GM23248 (cell line): ENCODE measurements around the gene SV2B. TPM values are rescaled to one million over a fixed set of nuclear protein-coding genes. Genes with fewer than 3 reads are reported as not detected.

Source experiments
- DNase-seq: peaks from one replicate; pipeline ENCODE4 v3.0.0-alpha.2; 2015
- H2AFZ ChIP-seq: fragments of 200-600 bp; sonication (generic); 2 replicates; pipeline ENCODE4 v1.6.1; 2016; ENCODE audit warnings: antibody characterized with exemption
- H3F3A ChIP-seq: fragments of 200-600 bp; sonication (generic); 2 replicates; pipeline ENCODE4 v1.6.1; 2016; ENCODE audit warnings: mild to moderate bottlenecking, antibody characterized with exemption, mixed run types; ENCODE audit not compliant: insufficient read depth
- H3K27ac ChIP-seq: fragments of 200-600 bp; sonication (generic); 2 replicates; pipeline ENCODE4 v1.5.1; 2016; ENCODE audit warnings: mild to moderate bottlenecking
- H3K27me3 ChIP-seq: fragments of 200-600 bp; sonication (generic); replicated peaks from 2 replicates; pipeline ENCODE4 v1.6.1; 2016; ENCODE audit warnings: mild to moderate bottlenecking; ENCODE audit not compliant: insufficient read depth
- H3K36me3 ChIP-seq: fragments of 200-600 bp; sonication (generic); 2 replicates; pipeline ENCODE4 v1.6.1; 2016; ENCODE audit warnings: low read depth, mild to moderate bottlenecking
- H3K4me1 ChIP-seq: fragments of 200-600 bp; sonication (generic); 2 replicates; pipeline ENCODE4 v1.6.1; 2016; ENCODE audit warnings: mild to moderate bottlenecking; ENCODE audit not compliant: insufficient read depth
- H3K4me2 ChIP-seq: fragments of 200-600 bp; sonication (generic); one replicate; pipeline ENCODE4 v1.6.1; 2016; ENCODE audit warnings: mild to moderate bottlenecking; ENCODE audit not compliant: unreplicated experiment
- H3K4me3 ChIP-seq: fragments of 200-600 bp; sonication (generic); 2 replicates; pipeline ENCODE4 v1.5.1; 2016; ENCODE audit warnings: mild to moderate bottlenecking
- H3K79me2 ChIP-seq: fragments of 200-600 bp; sonication (generic); 2 replicates; pipeline ENCODE4 v1.6.1; 2016; ENCODE audit warnings: mild to moderate bottlenecking; ENCODE audit not compliant: insufficient read depth
- H3K9ac ChIP-seq: fragments of 200-600 bp; sonication (generic); 2 replicates; pipeline ENCODE4 v1.6.1; 2016; ENCODE audit warnings: mild to moderate bottlenecking
- H3K9me2 ChIP-seq: fragments of 200-600 bp; sonication (generic); 2 replicates; pipeline ENCODE4 v1.6.1; 2016; ENCODE audit warnings: mixed run types, mild to moderate bottlenecking, moderate library complexity; ENCODE audit not compliant: insufficient read depth
- H3K9me3 ChIP-seq: fragments of 200-600 bp; sonication (generic); one replicate; pipeline ENCODE4 v1.6.1; 2017; ENCODE audit warnings: low read depth
- H4K20me1 ChIP-seq: fragments of 200-600 bp; sonication (generic); 2 replicates; pipeline ENCODE4 v1.6.0; 2016; ENCODE audit not compliant: insufficient read depth
- EZH2 ChIP-seq: fragments of 200-600 bp; sonication (generic); IDR thresholded peaks from 2 replicates; pipeline ENCODE4 v1.6.1; 2018; ENCODE audit warnings: antibody characterized with exemption, mild to moderate bottlenecking; ENCODE audit not compliant: insufficient read depth, poor library complexity, severe bottlenecking
- EZH2phosphoT487 ChIP-seq: fragments of 200-600 bp; sonication (generic); IDR thresholded peaks from 2 replicates; pipeline ENCODE4 v1.6.1; 2018; ENCODE audit warnings: antibody characterized with exemption, moderate library complexity, mild to moderate bottlenecking, low read depth; ENCODE audit not compliant: insufficient read depth
- WGBS, 2 experiments: methylation state at CpG; one replicate each; pipeline ENCODE4 v1.1.6; 2015 to 2017; ENCODE audit warnings: low lambda C conversion rate in 2 of 2, low coverage in 1 of 2; ENCODE audit errors: missing lambda C conversion rate in 2 of 2; 5-methylcytosine and 5-hydroxymethylcytosine counted together
- in situ Hi-C: fragments of 300-500 bp; cut with MboI; formaldehyde crosslinking; loops from 2 replicates; pipeline ENCODE4 v1.15.0; 2020
- polyA plus RNA-seq: library from polyadenylated mRNA; unstranded; fragments of >200 nt; fragmentation: Nextera tagmentation; extraction: Ambion mirVana; gene quantifications from 2 replicates; pipeline ENCODE4 v1.2.1, GENCODE V29; 2016
- total RNA-seq: library from RNA; depleted of rRNA; stranded (reverse); fragments of >200 nt; shearing (Covaris generic); gene quantifications from 2 replicates; pipeline ENCODE4 v1.2.3, GENCODE V29; 2014

Gene SV2B
- total and polyA plus RNA-seq, 2 experiments from 2014 or later, result not detected

- Histone ChIP-seq H3K27ac (no peak overlapping the region), H3K4me3 (no peak overlapping the region), H3K9me2 (no peaks in the 10 kb centered on the region), H2AFZ (no peak overlapping the region), H3K4me2 (no peak overlapping the region), H3K9ac (no peak overlapping the region), H3K9me3 (no peaks in the 10 kb centered on the region), H4K20me1 (no peaks in the 10 kb centered on the region), H3K79me2 (no peaks in the 10 kb centered on the region), H3K4me1 (no peaks in the 10 kb centered on the region), H3K27me3 (no peaks in the 10 kb centered on the region), H3F3A (no peaks in the 10 kb centered on the region), H3K36me3 (no peaks in the 10 kb centered on the region)
- 3 to 4% methylated on average over 2 of the region's 2 CpGs for WGBS, 2 experiments
- no peak for DNase-seq
- in situ Hi-C loops, result no loop called here
- TF ChIP-seq EZH2 (no peak), EZH2phosphoT487 (no peak)
Observed at GRCh38 chr15:91193378-91193720, 93.3 kb downstream of the SV2B start.

GRCh38 chr15:91196127-91196526, 96.1 kb downstream of the SV2B start:
- Histone ChIP-seq H3K9ac (no peak overlapping the region), H3F3A (no peaks in the 10 kb centered on the region), H3K27ac (no peak overlapping the region), H3K4me1 (no peaks in the 10 kb centered on the region), H4K20me1 (no peaks in the 10 kb centered on the region), H3K36me3 (no peaks in the 10 kb centered on the region), H3K4me2 (no peak overlapping the region), H2AFZ (no peak overlapping the region), H3K4me3 (no peak overlapping the region), H3K27me3 (no peaks in the 10 kb centered on the region), H3K79me2 (no peaks in the 10 kb centered on the region), H3K9me3 (no peaks in the 10 kb centered on the region), H3K9me2 (no peaks in the 10 kb centered on the region)
- WGBS, 2 experiments, result 27 to 29% methylated on average over 4 of the region's 4 CpGs
- no peak for TF ChIP-seq EZH2
- no peak for TF ChIP-seq EZH2phosphoT487
- no peak for DNase-seq
- in situ Hi-C loops, result no loop called here

GRCh38 chr15:91196768-91197167, 96.7 kb downstream of the SV2B start:
- no peaks in the 10 kb centered on the region for H3K79me2 ChIP-seq
- no peak for DNase-seq
- no peak overlapping the region for H3K9ac ChIP-seq
- no peaks in the 10 kb centered on the region for H3F3A ChIP-seq
- H3K9me3 ChIP-seq, result no peaks in the 10 kb centered on the region
- no peak overlapping the region for H3K27ac ChIP-seq
- no peaks in the 10 kb centered on the region for H4K20me1 ChIP-seq
- no peak overlapping the region for H2AFZ ChIP-seq
- H3K4me1 ChIP-seq, result no peaks in the 10 kb centered on the region
- in situ Hi-C loops, result no loop called here
- TF ChIP-seq EZH2 (no peak), EZH2phosphoT487 (no peak)
- no peaks in the 10 kb centered on the region for H3K36me3 ChIP-seq
- H3K9me2 ChIP-seq, result no peaks in the 10 kb centered on the region
- H3K4me2 ChIP-seq, result no peak overlapping the region
- 28 to 40% methylated on average over 4 to 5 of the region's 5 CpGs for whole genome bisulfite sequencing, 2 experiments
- no peaks in the 10 kb centered on the region for H3K27me3 ChIP-seq
- no peak overlapping the region for H3K4me3 ChIP-seq

GRCh38 chr15:91199511-91199910, 99.5 kb downstream of the SV2B start:
- Histone ChIP-seq H3K36me3 (no peaks in the 10 kb centered on the region), H3K9me2 (no peaks in the 10 kb centered on the region), H4K20me1 (no peaks in the 10 kb centered on the region), H3K27ac (no peak overlapping the region), H3K9me3 (no peaks in the 10 kb centered on the region), H3K4me2 (no peak overlapping the region), H3K9ac (no peak overlapping the region), H3K4me1 (no peaks in the 10 kb centered on the region), H3K27me3 (no peaks in the 10 kb centered on the region), H3K4me3 (no peak overlapping the region), H3F3A (no peaks in the 10 kb centered on the region), H3K79me2 (no peaks in the 10 kb centered on the region), H2AFZ (no peak overlapping the region)
- TF ChIP-seq EZH2 (no peak), EZH2phosphoT487 (no peak)
- in situ Hi-C loops, result no loop called here
- no peak for DNase-seq
- WGBS, 2 experiments, result 41 to 44% methylated on average over 7 of the region's 7 CpGs

- Histone ChIP-seq H3K36me3 (no peaks in the 10 kb centered on the region), H3F3A (no peaks in the 10 kb centered on the region), H3K9me2 (no peaks in the 10 kb centered on the region), H3K4me3 (no peak overlapping the region), H2AFZ (no peak overlapping the region), H3K27me3 (no peaks in the 10 kb centered on the region), H3K27ac (no peak overlapping the region), H4K20me1 (no peaks in the 10 kb centered on the region), H3K9me3 (no peaks in the 10 kb centered on the region), H3K9ac (no peak overlapping the region), H3K4me1 (no peaks in the 10 kb centered on the region), H3K79me2 (no peaks in the 10 kb centered on the region), H3K4me2 (no peak overlapping the region)
- in situ Hi-C loops, result no loop called here
- DNase-seq, result no peak
- WGBS, 2 experiments, result 41 to 57% methylated on average over 5 of the region's 5 CpGs
- TF ChIP-seq EZH2phosphoT487, result no peak
- TF ChIP-seq EZH2, result no peak
Observed at GRCh38 chr15:91200101-91200754, 100.2 kb downstream of the SV2B start.
